B cell (primary cell): ENCODE results near the gene MROH7. TPM values are rescaled to one million over a fixed set of nuclear protein-coding genes. Genes with fewer than 3 reads are reported as not detected.

Experiments
- ATAC-seq: fragments of 200-7000 bp; cut with Tn5 transposase; one replicate; pipeline ENCODE4 v1.10.0; 2021; ENCODE audit warnings: low read depth, mild to moderate bottlenecking, moderate number of reproducible peaks, moderate library complexity
- CTCF ChIA-PET: fragments of 350-600 bp; sonication (Branson Sonifier 250); formaldehyde crosslinking; loops from one replicate; lab custom pipeline; 2021; ENCODE audit warnings: antibody characterized with exemption, inconsistent platforms; lab: Charles Lee
- POLR2A ChIA-PET: fragments of 350-600 bp; sonication (Branson Sonifier 250); formaldehyde crosslinking; loops from one replicate; lab custom pipeline; 2021; ENCODE audit warnings: antibody characterized with exemption; lab: Charles Lee
- DNase-seq: peaks from one replicate; pipeline ENCODE4 v3.0.0; 2013
- H2AFZ ChIP-seq: 2 replicates; pipeline ENCODE4 v1.6.1; 2012; ENCODE audit warnings: mild to moderate bottlenecking, low read depth, low read length; ENCODE audit not compliant: insufficient read depth, poor library complexity, severe bottlenecking
- H3K27ac ChIP-seq, 2 donors: 1 replicate in 1 of 2; 2 replicates in 1 of 2; pipeline ENCODE4 v1.5.1; 2012 to 2013; ENCODE audit warnings: low read length in 2 of 2, mild to moderate bottlenecking in 2 of 2, moderate library complexity in 1 of 2
- H3K27me3 ChIP-seq, 4 experiments: fragments of 200-600 bp in 1 of 4; sonication (generic) in 1 of 4; replicated peaks in 1 of 4; 1 replicate in 2 of 4; 2 replicates in 2 of 4; pipeline versions ENCODE4 v1.6.1 to v1.7.0; 2013 to 2016; ENCODE audit warnings: low read length in 3 of 4, mild to moderate bottlenecking in 2 of 4, mixed read lengths in 1 of 4, moderate library complexity in 1 of 4; ENCODE audit not compliant: insufficient read depth in 4 of 4, control insufficient read depth in 3 of 4; ENCODE audit errors: control extremely low read depth in 1 of 4
- H3K36me3 ChIP-seq, 2 experiments: replicated peaks in 1 of 2; 1 replicate in 1 of 2; 2 replicates in 1 of 2; pipeline versions ENCODE4 v1.6.1 to v1.7.1; 2013; ENCODE audit warnings: low read length in 1 of 2; ENCODE audit not compliant: insufficient read depth in 2 of 2, control insufficient read depth in 1 of 2; ENCODE audit errors: control extremely low read depth in 1 of 2, extremely low read depth in 1 of 2
- H3K4me1 ChIP-seq, 2 donors: fragments of 200-600 bp in 1 of 2; sonication (generic) in 1 of 2; 1 replicate in 1 of 2; 2 replicates in 1 of 2; pipeline versions ENCODE4 v1.5.1 to v1.6.1; 2013 to 2017; ENCODE audit warnings: low read length in 2 of 2; ENCODE audit not compliant: control insufficient read depth in 2 of 2, insufficient read depth in 2 of 2
- H3K4me2 ChIP-seq: replicated peaks from 2 replicates; pipeline ENCODE3; 2012; ENCODE audit warnings: mild to moderate bottlenecking, low read depth, low read length; ENCODE audit not compliant: poor library complexity, severe bottlenecking
- H3K4me3 ChIP-seq, 5 experiments: fragments of 200-600 bp in 1 of 5; sonication (generic) in 1 of 5; 1 replicate in 3 of 5; 2 replicates in 2 of 5; pipeline versions ENCODE4 v1.5.1 to v1.7.0; 2011 to 2016; ENCODE audit warnings: low read length in 4 of 5, mild to moderate bottlenecking in 4 of 5, low read depth in 2 of 5, control low read depth in 1 of 5, moderate library complexity in 1 of 5; ENCODE audit not compliant: insufficient read depth in 1 of 5; ENCODE audit errors: control extremely low read depth in 1 of 5, extremely low read depth in 1 of 5
- H3K79me2 ChIP-seq: fragments of 200-600 bp; sonication (generic); one replicate; pipeline ENCODE4 v1.6.0; 2016; ENCODE audit warnings: low read length; ENCODE audit not compliant: control insufficient read depth, insufficient read depth
- H3K9ac ChIP-seq: fragments of 200-600 bp; sonication (generic); 2 replicates; pipeline ENCODE4 v1.6.1; 2017; ENCODE audit warnings: mild to moderate bottlenecking, low read length, moderate library complexity
- H3K9me3 ChIP-seq, 3 donors: one replicate each; pipeline versions ENCODE4 v1.6.1 to v1.7.1; 2013; ENCODE audit warnings: low read length in 2 of 3; ENCODE audit not compliant: control insufficient read depth in 2 of 3, insufficient read depth in 1 of 3; ENCODE audit errors: control extremely low read depth in 1 of 3
- H4K20me1 ChIP-seq: 2 replicates; pipeline ENCODE4 v1.6.0; 2012; ENCODE audit warnings: mild to moderate bottlenecking, low read length; ENCODE audit not compliant: insufficient read depth, control insufficient read depth, poor library complexity, severe bottlenecking
- H3K27ac Mint-ChIP-seq: one replicate; pipeline ENCODE4 v1.8.0; 2021; ENCODE audit warnings: mixed read lengths
- H3K27me3 Mint-ChIP-seq: one replicate; pipeline ENCODE4 v1.8.0; 2021; ENCODE audit warnings: mixed read lengths
- H3K4me1 Mint-ChIP-seq: one replicate; pipeline ENCODE4 v1.8.0; 2021; ENCODE audit warnings: mixed read lengths
- H3K4me3 Mint-ChIP-seq: one replicate; pipeline ENCODE4 v1.8.0; 2021; ENCODE audit warnings: mixed read lengths
- H3K9me3 Mint-ChIP-seq: one replicate; pipeline ENCODE4 v1.8.0; 2022; ENCODE audit warnings: mixed read lengths; ENCODE audit not compliant: insufficient read depth
- EZH2 ChIP-seq: IDR thresholded peaks from 2 replicates; pipeline ENCODE4 v1.6.1; 2012; ENCODE audit warnings: borderline replicate concordance, low read depth, mild to moderate bottlenecking, moderate library complexity, low read length; ENCODE audit not compliant: insufficient read depth, poor library complexity, severe bottlenecking
- WGBS: methylation state at CpG from one replicate; pipeline ENCODE4 v1.1.5; 2013; ENCODE audit warnings: missing lambda C conversion rate; ENCODE audit not compliant: insufficient coverage; 5-methylcytosine and 5-hydroxymethylcytosine counted together
- intact Hi-C: fragments of 100-400 bp; cut with micrococcal nuclease; formaldehyde crosslinking; loops from one replicate; pipeline ENCODE4 v1.10.0; 2022
- polyA plus RNA-seq: library from polyadenylated mRNA; depleted of rRNA; stranded (reverse); fragments of >200 nt; gene quantifications from 2 replicates; pipeline ENCODE4 v1.2.3, GENCODE V29; 2012
- total RNA-seq, 2 donors: library from RNA; stranded (reverse); fragments of 120-200 nt in 1 of 2; gene quantifications; 1 replicate in 1 of 2; 2 replicates in 1 of 2; pipeline versions ENCODE4 v1.2.3 to v1.2.4, GENCODE V29; 2013 to 2022
- TF ChIP-seq, protein P1 (sequence below): fragments of 200-600 bp; IDR thresholded peaks from one replicate; pipeline ENCODE4 v1.8.0; 2022; ENCODE audit warnings: antibody characterized with exemption, mild to moderate bottlenecking

The MROH7 gene
- total and polyA plus RNA-seq, 2 donors (not counting 1 experiment from before 2014, with no cell fraction given): not detected

DNA sequence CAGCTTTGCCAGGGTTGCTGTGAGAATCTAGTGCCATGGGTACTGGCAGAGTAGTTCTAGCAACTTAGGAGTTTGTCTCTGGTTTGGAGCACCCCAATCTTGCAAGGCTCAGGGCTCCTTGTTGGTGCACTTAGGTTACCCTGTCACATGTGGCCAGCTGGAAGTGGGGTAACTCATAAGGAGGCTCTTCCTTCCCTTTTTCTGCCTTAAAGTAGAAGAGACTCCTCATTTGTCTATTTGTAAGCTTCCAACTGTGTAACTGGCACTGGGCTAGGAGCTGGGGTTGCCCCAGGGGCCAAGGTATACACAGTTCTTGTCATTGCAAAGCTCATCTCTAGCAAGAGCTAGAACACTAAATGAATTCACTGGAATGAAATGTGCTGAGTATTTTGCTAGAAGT is 10.6 kb downstream of the MROH7 start:
- Mint-ChIP-seq H3K27ac (no peak overlapping the region), H3K27me3 (peaks cover 14% of the 10 kb centered on the region), H3K4me3 (no peak overlapping the region), H3K9me3 (no peaks in the 10 kb centered on the region), H3K4me1 (no peaks in the 10 kb centered on the region)
- Histone ChIP-seq H3K27ac (no peak overlapping the region), H3K9me3 (no peaks in the 10 kb centered on the region), H3K36me3 (no peaks in the 10 kb centered on the region), H3K4me1 (no peaks in the 10 kb centered on the region), H3K79me2 (no peaks in the 10 kb centered on the region), H4K20me1 (no peaks in the 10 kb centered on the region), H3K9ac (no peak overlapping the region), H3K4me3 (no peak overlapping the region), H2AFZ (no peak overlapping the region), H3K4me2 (no peak overlapping the region), H3K27me3 (peaks cover 0 to 4% (median 0%) of the 10 kb centered on the region in 4 experiments)
- CTCF ChIA-PET: no interaction called here
- ATAC-seq (no peak), DNase-seq (no peak)
- POLR2A ChIA-PET: no interaction called here
- intact Hi-C loops: no loop called here
- TF ChIP-seq, protein P1, sequence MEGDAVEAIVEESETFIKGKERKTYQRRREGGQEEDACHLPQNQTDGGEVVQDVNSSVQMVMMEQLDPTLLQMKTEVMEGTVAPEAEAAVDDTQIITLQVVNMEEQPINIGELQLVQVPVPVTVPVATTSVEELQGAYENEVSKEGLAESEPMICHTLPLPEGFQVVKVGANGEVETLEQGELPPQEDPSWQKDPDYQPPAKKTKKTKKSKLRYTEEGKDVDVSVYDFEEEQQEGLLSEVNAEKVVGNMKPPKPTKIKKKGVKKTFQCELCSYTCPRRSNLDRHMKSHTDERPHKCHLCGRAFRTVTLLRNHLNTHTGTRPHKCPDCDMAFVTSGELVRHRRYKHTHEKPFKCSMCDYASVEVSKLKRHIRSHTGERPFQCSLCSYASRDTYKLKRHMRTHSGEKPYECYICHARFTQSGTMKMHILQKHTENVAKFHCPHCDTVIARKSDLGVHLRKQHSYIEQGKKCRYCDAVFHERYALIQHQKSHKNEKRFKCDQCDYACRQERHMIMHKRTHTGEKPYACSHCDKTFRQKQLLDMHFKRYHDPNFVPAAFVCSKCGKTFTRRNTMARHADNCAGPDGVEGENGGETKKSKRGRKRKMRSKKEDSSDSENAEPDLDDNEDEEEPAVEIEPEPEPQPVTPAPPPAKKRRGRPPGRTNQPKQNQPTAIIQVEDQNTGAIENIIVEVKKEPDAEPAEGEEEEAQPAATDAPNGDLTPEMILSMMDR: no peak
- TF ChIP-seq EZH2: no peak

DNA sequence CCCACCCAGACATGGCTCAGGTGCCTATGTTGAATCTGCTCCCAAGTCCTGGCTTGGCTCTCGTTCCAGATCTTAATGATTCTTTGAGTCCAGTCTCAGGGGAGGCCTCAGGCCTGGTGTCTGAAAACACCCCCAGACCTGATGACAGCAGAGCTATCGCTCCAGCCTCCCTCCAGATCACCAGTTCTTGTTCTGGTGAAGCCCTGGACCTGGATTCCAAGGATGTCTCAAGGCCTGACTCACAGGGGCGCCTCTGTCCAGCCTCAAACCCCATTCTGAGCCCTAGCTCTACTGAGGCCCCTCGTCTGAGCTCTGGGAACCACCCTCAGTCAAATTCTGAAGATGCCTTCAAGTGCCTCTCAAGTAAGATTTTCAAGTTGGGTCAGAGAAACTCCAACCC is 11.4 kb downstream of the MROH7 start:
- Mint-ChIP-seq H3K4me1 (no peaks in the 10 kb centered on the region), H3K9me3 (peaks cover 2% of the 10 kb centered on the region), H3K4me3 (no peak overlapping the region), H3K27ac (no peak overlapping the region), H3K27me3 (peaks cover 17% of the 10 kb centered on the region)
- Histone ChIP-seq H3K4me1 (no peaks in the 10 kb centered on the region), H3K79me2 (no peaks in the 10 kb centered on the region), H3K9ac (no peak overlapping the region), H4K20me1 (no peaks in the 10 kb centered on the region), H2AFZ (no peak overlapping the region), H3K4me3 (no peak overlapping the region), H3K36me3 (no peaks in the 10 kb centered on the region), H3K9me3 (no peaks in the 10 kb centered on the region), H3K27me3 (peaks cover 0 to 4% (median 0%) of the 10 kb centered on the region in 4 experiments), H3K4me2 (no peak overlapping the region), H3K27ac (no peak overlapping the region)
- POLR2A ChIA-PET: no interaction called here
- DNase-seq (no peak), ATAC-seq (no peak)
- intact Hi-C loops: no loop called here
- 64% methylated on average over 4 of the region's 4 CpGs for WGBS
- CTCF ChIA-PET: no interaction called here
- TF ChIP-seq, protein P1: no peak
- no peak for TF ChIP-seq EZH2
